Germinal center (tissue), 1 donor: Measurements from ENCODE around the gene ANXA6.

Experiments used
- DNase-seq: peaks from one replicate; pipeline ENCODE4 v3.0.0; 2012; ENCODE audit warnings: mixed read lengths, low spot score

ANXA6 gene

GRCh38 chr5:151130235-151130921, 27.2 kb downstream of the ANXA6 start:
- no peak for DNase-seq

GRCh38 chr5:151128817-151129216, 28.8 kb downstream of the ANXA6 start:
- no peak for DNase-seq

- no peak for DNase-seq
These were observed 29.7 kb downstream of the ANXA6 start for GRCh38 chr5:151127926-151128325.

GRCh38 chr5:151126199-151126645, 31.4 kb downstream of the ANXA6 start:
- DNase-seq: peak; percentile 77

GRCh38 chr5:151125421-151125820, 32.2 kb downstream of the ANXA6 start:
- peak; percentile 45 for DNase-seq

GRCh38 chr5:151123897-151124751, 33.5 kb downstream of the ANXA6 start:
- peak; percentile 89 for DNase-seq

GRCh38 chr5:151122828-151123227, 34.8 kb downstream of the ANXA6 start:
- no peak for DNase-seq

- no peak for DNase-seq
These were observed 35.9 kb downstream of the ANXA6 start for GRCh38 chr5:151121665-151122064.

- DNase-seq: no peak
These were observed 36.5 kb downstream of the ANXA6 start for GRCh38 chr5:151121095-151121494.

GRCh38 chr5:151118913-151119575, 38.5 kb downstream of the ANXA6 start:
- DNase-seq: no peak

- DNase-seq: peak; percentile 79
These were observed 42.2 kb downstream of the ANXA6 start for GRCh38 chr5:151115272-151115905.

- no peak for DNase-seq
These were observed 43.9 kb downstream of the ANXA6 start for GRCh38 chr5:151113651-151114050.

GRCh38 chr5:151110992-151111391, 46.6 kb downstream of the ANXA6 start:
- peak; percentile 54 for DNase-seq

GRCh38 chr5:151110122-151110681, 47.4 kb downstream of the ANXA6 start:
- no peak for DNase-seq

GRCh38 chr5:151108566-151108965, 49.0 kb downstream of the ANXA6 start:
- no peak for DNase-seq

- no peak for DNase-seq
These were observed 49.6 kb downstream of the ANXA6 start for GRCh38 chr5:151107738-151108520.

GRCh38 chr5:151107084-151107483, 50.5 kb downstream of the ANXA6 start:
- no peak for DNase-seq

- no peak for DNase-seq
These were observed 51.1 kb downstream of the ANXA6 start for GRCh38 chr5:151106509-151106908.

- no peak for DNase-seq
These were observed 51.5 kb downstream of the ANXA6 start for GRCh38 chr5:151106043-151106442.

GRCh38 chr5:151105561-151105960, 52.0 kb downstream of the ANXA6 start:
- no peak for DNase-seq

- no peak for DNase-seq
These were observed 52.8 kb downstream of the ANXA6 start for GRCh38 chr5:151104795-151105194.
